Upper lobe of left lung (tissue), 4 donors: ENCODE measurements around the gene KRT76.

Experiments
- CTCF ChIP-seq, 6 experiments: fragments of 450-650 bp in 4 of 6; fragments of 200-600 bp in 2 of 6; sonication (generic) in 2 of 6; IDR thresholded peaks; one replicate each; pipeline ENCODE4 v1.5.1; 2016 to 2019; ENCODE audit warnings: antibody characterized with exemption in 6 of 6
- EP300 ChIP-seq, 4 donors: sonication (generic); formaldehyde crosslinking; IDR thresholded peaks; one replicate each; pipeline ENCODE4 v1.5.1; 2017; ENCODE audit warnings: antibody characterized with exemption in 4 of 4, control low read depth in 2 of 4
- POLR2A ChIP-seq, 4 donors: fragments of 450-650 bp; IDR thresholded peaks; one replicate each; pipeline ENCODE4 v1.5.1; 2016 to 2017; ENCODE audit warnings: antibody characterized with exemption in 4 of 4, mild to moderate bottlenecking in 2 of 4
- POLR2AphosphoS5 ChIP-seq, 2 donors: sonication (generic); formaldehyde crosslinking; IDR thresholded peaks; one replicate each; pipeline ENCODE4 v1.5.1; 2017; ENCODE audit warnings: antibody characterized with exemption in 2 of 2

- TF ChIP-seq CTCF (IDR thresholded peaks at IDR 0.05): no peak
- TF ChIP-seq POLR2A (IDR thresholded peaks at IDR 0.05): no peak
- TF ChIP-seq EP300 (IDR thresholded peaks at IDR 0.05): no peak
- no peak for TF ChIP-seq POLR2AphosphoS5 (IDR thresholded peaks at IDR 0.05)
Observed at GRCh38 chr12:52721838-52722470, 55.2 kb downstream of the KRT76 start.
